ENCODE results near the gene TRAF2. TPM values are rescaled to one million over a fixed set of nuclear protein-coding genes. Genes with fewer than 3 reads are reported as not detected.

TRAF2 gene
- total RNA-seq, 1 donor from 2014 or later, result 16.5 TPM

GRCh38 chr9:136915632-136916329 lies 29.5 kb downstream of the TRAF2 start:
- Histone ChIP-seq H3K4me1 (no peaks in the 10 kb centered on the region), H3K4me3 (no peak overlapping the region), H3K9me3 (no peaks in the 10 kb centered on the region), H3K27me3 (ENCODE audit: low read depth) (no peaks in the 10 kb centered on the region), H3K27ac (no peak overlapping the region), H3K36me3 (peaks cover 69% of the 10 kb centered on the region)
- no peak for TF ChIP-seq CTCF (IDR thresholded peaks at IDR 0.05)
- intact Hi-C loops (cut with DNase I), result no loop called here
- DNase-seq (no peak), ATAC-seq (peak in 1 of 2 donors; percentile 14)

DNA sequence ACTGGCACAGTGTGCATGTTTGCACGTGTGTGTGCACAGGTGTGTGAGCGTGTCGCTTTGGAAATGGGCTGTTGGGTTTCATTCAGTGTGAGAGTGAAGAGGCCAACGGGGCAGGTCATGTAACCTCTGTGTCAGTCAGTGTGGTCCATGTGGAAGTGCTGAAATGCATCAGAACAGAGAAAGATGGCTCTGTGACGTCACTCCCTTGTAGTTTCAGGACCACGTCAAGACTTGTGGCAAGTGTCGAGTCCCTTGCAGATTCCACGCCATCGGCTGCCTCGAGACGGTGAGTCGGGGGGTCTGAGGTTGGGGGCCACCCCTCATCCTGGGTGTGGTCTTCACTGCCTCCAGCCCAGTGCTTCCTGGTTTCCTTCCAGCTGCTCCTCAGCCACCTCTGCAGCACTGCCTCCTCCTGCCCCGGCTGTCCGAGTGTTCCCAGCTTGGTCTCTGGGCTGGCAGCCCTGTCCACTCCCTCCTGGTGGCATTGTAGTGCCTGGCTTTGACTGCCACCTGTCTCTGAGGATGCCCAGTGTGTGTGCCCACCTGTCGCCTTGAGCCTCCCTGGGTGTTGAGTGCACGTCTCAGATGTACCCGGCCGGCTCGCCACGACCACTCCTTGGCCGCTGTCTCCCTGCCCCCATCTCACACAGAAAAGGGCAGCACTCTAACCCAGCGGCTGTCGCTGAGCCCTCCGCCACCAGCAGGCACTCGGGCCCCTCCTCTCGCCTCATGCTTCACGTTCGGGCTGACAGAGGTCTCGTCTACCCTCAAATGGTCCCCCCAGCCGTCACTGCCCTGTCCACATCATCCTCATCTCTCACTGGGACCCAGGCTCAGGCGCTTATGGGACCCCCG lies 30.2 kb downstream of the TRAF2 start:
- no peaks in the 10 kb centered on the region for H3K27me3 ChIP-seq (ENCODE audit: low read depth)
- no peak overlapping the region for H3K4me3 ChIP-seq
- H3K36me3 ChIP-seq, result peaks cover 68% of the 10 kb centered on the region
- no peak for TF ChIP-seq CTCF (IDR thresholded peaks at IDR 0.05)
- no peaks in the 10 kb centered on the region for H3K4me1 ChIP-seq
- intact Hi-C loops (cut with DNase I), result no loop called here
- DNase-seq, result no peak
- no peaks in the 10 kb centered on the region for H3K9me3 ChIP-seq
- ATAC-seq, result no peak
- no peak overlapping the region for H3K27ac ChIP-seq

DNA sequence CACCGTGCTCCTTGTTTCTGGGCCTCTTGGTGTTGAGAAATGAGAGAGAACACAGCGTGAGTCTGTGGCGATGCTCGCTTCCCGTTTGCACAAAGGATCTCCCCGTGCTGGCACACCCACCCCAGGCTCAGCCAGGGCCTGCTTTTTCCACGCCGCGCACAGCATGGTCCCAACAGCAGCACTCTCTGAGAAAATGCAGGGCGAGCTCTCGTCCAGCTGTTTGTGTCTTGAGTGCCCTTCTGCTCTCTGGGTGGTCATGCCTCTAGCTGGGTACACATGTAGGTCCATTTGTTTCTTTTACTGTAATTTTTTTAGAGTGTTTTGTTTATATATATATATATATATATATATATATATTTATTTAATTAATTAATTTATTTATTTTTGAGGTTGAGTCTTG lies 31.6 kb downstream of the TRAF2 start:
- intact Hi-C loops (cut with DNase I), result no loop called here
- H3K4me1 ChIP-seq, result no peaks in the 10 kb centered on the region
- DNase-seq (no peak), ATAC-seq (no peak)
- no peak for TF ChIP-seq CTCF (IDR thresholded peaks at IDR 0.05)
- H3K4me3 ChIP-seq, result no peak overlapping the region
- no peaks in the 10 kb centered on the region for H3K27me3 ChIP-seq (ENCODE audit: low read depth)
- H3K36me3 ChIP-seq, result peaks cover 66% of the 10 kb centered on the region
- no peak overlapping the region for H3K27ac ChIP-seq
- no peaks in the 10 kb centered on the region for H3K9me3 ChIP-seq

DNA sequence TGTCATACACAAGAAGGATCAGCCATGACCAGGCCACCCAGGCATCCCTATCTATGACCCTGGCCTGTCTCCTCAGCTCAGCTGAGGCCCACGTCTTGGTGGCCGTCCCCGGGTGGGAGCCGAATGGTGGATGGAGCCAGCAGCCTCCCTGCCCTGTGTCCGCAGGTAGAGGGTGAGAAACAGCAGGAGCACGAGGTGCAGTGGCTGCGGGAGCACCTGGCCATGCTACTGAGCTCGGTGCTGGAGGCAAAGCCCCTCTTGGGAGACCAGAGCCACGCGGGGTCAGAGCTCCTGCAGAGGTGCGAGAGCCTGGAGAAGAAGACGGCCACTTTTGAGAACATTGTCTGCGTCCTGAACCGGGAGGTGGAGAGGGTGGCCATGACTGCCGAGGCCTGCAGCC lies 33.8 kb downstream of the TRAF2 start:
- no peak overlapping the region for H3K4me3 ChIP-seq

DNA sequence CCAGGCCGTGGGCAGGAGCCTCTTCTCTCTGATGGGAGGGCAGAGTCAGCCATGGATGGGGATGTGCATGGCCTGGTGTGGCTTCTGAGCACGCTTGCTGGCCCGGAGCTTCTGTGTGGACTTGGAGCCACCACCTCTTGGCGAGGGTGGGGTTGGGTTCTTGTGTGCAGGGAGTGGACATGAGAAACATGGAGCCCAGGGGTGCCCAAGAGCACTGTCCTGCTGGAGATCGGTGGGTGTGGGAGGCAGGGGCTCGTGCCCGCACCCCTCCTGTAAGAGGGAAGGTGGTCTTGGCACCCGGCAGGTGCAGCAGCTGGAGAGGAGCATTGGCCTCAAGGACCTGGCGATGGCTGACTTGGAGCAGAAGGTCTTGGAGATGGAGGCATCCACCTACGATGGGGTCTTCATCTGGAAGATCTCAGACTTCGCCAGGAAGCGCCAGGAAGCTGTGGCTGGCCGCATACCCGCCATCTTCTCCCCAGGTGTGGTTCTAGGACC lies 34.5 kb downstream of the TRAF2 start:
- TF ChIP-seq CTCF (IDR thresholded peaks at IDR 0.05), result no peak
- no peak for ATAC-seq
- no peaks in the 10 kb centered on the region for H3K27me3 ChIP-seq (ENCODE audit: low read depth)
- intact Hi-C loops (cut with DNase I), result no loop called here
- no peaks in the 10 kb centered on the region for H3K9me3 ChIP-seq
- H3K36me3 ChIP-seq, result peaks cover 69% of the 10 kb centered on the region
- H3K4me3 ChIP-seq, result no peak overlapping the region
- H3K27ac ChIP-seq, result no peak overlapping the region
- H3K4me1 ChIP-seq, result no peaks in the 10 kb centered on the region
- no peak for DNase-seq

More for the DNA sequence above, 33.8 kb downstream of the TRAF2 start:
- DNase-seq, result no peak
- intact Hi-C loops (cut with DNase I), result no loop called here
- Histone ChIP-seq H3K27ac (no peak overlapping the region), H3K4me1 (no peaks in the 10 kb centered on the region), H3K27me3 (ENCODE audit: low read depth) (no peaks in the 10 kb centered on the region), H3K9me3 (no peaks in the 10 kb centered on the region), H3K36me3 (peaks cover 69% of the 10 kb centered on the region)
- TF ChIP-seq CTCF (IDR thresholded peaks at IDR 0.05), result no peak
- ATAC-seq, result no peak

Data from lower lobe of right lung (tissue), 2 donors.